ENCODE measurements around the gene PCDHB10. TPM values are rescaled to one million over a fixed set of nuclear protein-coding genes. Genes with fewer than 3 reads are reported as not detected.
"Not testable (repeated sequence)": the region's sequence is repeated elsewhere in the genome, so short reads cannot be mapped to it uniquely, and the experiment has no call there.

PCDHB10 gene
- 0.81 TPM for total RNA-seq
- long read RNA-seq: 0 reads

GRCh38 chr5:141192110-141192725 is at the start of gene PCDHB10:
TSS of gene PCDHB10 (plus strand) at chr5:141192353. CDS start at chr5:141192553, 200 bp downstream.
- intact Hi-C loops (cut with DNase I): no loop called here
- no peak for ATAC-seq (ENCODE audit: poor library complexity)
- DNase-seq: no peak

GRCh38 chr5:141149812-141150211 is 42.3 kb upstream of the PCDHB10 start, which contains the start of gene PCDHB6:
TSS of gene PCDHB6 (plus strand) at chr5:141150057. CDS start at chr5:141150258, 201 bp downstream.
- DNase-seq (no peak), ATAC-seq (ENCODE audit: poor library complexity) (no peak)
- intact Hi-C loops (cut with DNase I): no loop called here

- no peak for ATAC-seq (ENCODE audit: poor library complexity)
- no peak for DNase-seq
- intact Hi-C loops (cut with DNase I): no loop called here
These were observed 41.7 kb upstream of the PCDHB10 start for GRCh38 chr5:141150224-141150992.

GRCh38 chr5:141150993-141151325 is 41.2 kb upstream of the PCDHB10 start:
- ATAC-seq (ENCODE audit: poor library complexity) (no peak), DNase-seq (no peak)
- intact Hi-C loops (cut with DNase I): no loop called here

GRCh38 chr5:141151632-141152031 is 40.5 kb upstream of the PCDHB10 start:
- intact Hi-C loops (cut with DNase I); ATAC-seq (ENCODE audit: poor library complexity); DNase-seq: not testable (repeated sequence)

- intact Hi-C loops (cut with DNase I); ATAC-seq (ENCODE audit: poor library complexity); DNase-seq: not testable (repeated sequence)
These were observed 40.1 kb upstream of the PCDHB10 start for GRCh38 chr5:141152096-141152495.

GRCh38 chr5:141155540-141156374 is 36.4 kb upstream of the PCDHB10 start:
- ATAC-seq (ENCODE audit: poor library complexity) (no peak), DNase-seq (no peak)
- intact Hi-C loops (cut with DNase I): no loop called here

GRCh38 chr5:141157356-141157755 is 34.8 kb upstream of the PCDHB10 start:
- ATAC-seq (ENCODE audit: poor library complexity); intact Hi-C loops (cut with DNase I); DNase-seq: not testable (repeated sequence)

GRCh38 chr5:141157901-141158300 is 34.3 kb upstream of the PCDHB10 start:
- intact Hi-C loops (cut with DNase I); ATAC-seq (ENCODE audit: poor library complexity); DNase-seq: not testable (repeated sequence)

- ATAC-seq (ENCODE audit: poor library complexity): no peak
- intact Hi-C loops (cut with DNase I): no loop called here
- DNase-seq: no peak
These were observed 19.6 kb upstream of the PCDHB10 start, which contains the start of gene PCDHB7 for GRCh38 chr5:141172381-141173204. TSS of gene PCDHB7 (plus strand) at chr5:141172644. CDS start at chr5:141172836, 192 bp downstream.

GRCh38 chr5:141174291-141175104 is 17.7 kb upstream of the PCDHB10 start:
- peak; percentile 32 for DNase-seq
- intact Hi-C loops (cut with DNase I): not testable (repeated sequence)

GRCh38 chr5:141175933-141176332 is 16.2 kb upstream of the PCDHB10 start:
- intact Hi-C loops (cut with DNase I): no loop called here
- no peak for DNase-seq
- no peak for ATAC-seq (ENCODE audit: poor library complexity)

More at GRCh38 chr5:141174291-141175104, 17.7 kb upstream of the PCDHB10 start:
- ATAC-seq (ENCODE audit: poor library complexity): not testable (repeated sequence)

GRCh38 chr5:141177577-141178191 is 14.5 kb upstream of the PCDHB10 start, which contains the start of gene PCDHB8:
TSS of gene PCDHB8 (plus strand) at chr5:141177790. CDS start at chr5:141178035, 245 bp downstream.
- ATAC-seq (ENCODE audit: poor library complexity): peak; percentile 86

GRCh38 chr5:141179371-141179770 is 12.8 kb upstream of the PCDHB10 start:
- ATAC-seq (ENCODE audit: poor library complexity); intact Hi-C loops (cut with DNase I); DNase-seq: not testable (repeated sequence)

More at GRCh38 chr5:141177577-141178191, 14.5 kb upstream of the PCDHB10 start, which contains the start of gene PCDHB8:
- peak; percentile 39 for DNase-seq
- intact Hi-C loops (cut with DNase I): not testable (repeated sequence)

GRCh38 chr5:141179876-141180275 is 12.3 kb upstream of the PCDHB10 start:
- intact Hi-C loops (cut with DNase I); DNase-seq; ATAC-seq (ENCODE audit: poor library complexity): not testable (repeated sequence)

- intact Hi-C loops (cut with DNase I): no loop called here
- DNase-seq (no peak), ATAC-seq (ENCODE audit: poor library complexity) (no peak)
These were observed 11.8 kb upstream of the PCDHB10 start for GRCh38 chr5:141180313-141180712.

GRCh38 chr5:141182248-141182647 is 9.9 kb upstream of the PCDHB10 start, which contains the start of gene PCDHB16:
TSS of gene PCDHB16 (plus strand) at chr5:141182387. CDS start at chr5:141182560, 173 bp downstream.
- ATAC-seq (ENCODE audit: poor library complexity) (peak; percentile 63), DNase-seq (no peak)
- intact Hi-C loops (cut with DNase I): no loop called here

Measured in Right ventricle myocardium superior (tissue), 1 donor.